ENCODE measurements around the gene SLC25A34.

DNA sequence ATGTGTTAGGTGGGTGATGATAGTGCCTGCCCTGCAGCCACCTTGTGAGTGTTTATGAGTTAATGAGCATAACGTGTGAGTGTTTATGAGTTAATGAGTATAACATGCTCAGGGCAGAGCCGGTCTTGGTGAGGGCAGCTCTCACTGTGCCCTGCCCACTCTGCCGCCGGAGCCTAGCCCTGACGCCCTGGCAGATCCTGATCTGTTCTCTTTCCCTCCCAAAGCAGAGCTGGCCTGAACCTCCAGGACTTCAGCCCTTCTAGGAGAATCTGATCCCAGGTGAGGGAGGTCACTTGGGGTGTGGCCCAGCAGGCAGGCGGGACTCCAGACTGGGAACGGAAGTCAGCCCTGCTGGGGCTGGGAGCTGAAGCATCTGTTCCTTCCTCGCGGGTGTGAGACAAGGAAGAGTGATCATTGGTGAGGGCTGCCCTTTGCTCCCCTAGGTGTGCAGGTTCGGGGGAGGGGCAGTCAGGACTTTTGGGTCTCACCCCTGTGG, 28.3 kb downstream of the SLC25A34 start:
- TF ChIP-seq, protein P1, sequence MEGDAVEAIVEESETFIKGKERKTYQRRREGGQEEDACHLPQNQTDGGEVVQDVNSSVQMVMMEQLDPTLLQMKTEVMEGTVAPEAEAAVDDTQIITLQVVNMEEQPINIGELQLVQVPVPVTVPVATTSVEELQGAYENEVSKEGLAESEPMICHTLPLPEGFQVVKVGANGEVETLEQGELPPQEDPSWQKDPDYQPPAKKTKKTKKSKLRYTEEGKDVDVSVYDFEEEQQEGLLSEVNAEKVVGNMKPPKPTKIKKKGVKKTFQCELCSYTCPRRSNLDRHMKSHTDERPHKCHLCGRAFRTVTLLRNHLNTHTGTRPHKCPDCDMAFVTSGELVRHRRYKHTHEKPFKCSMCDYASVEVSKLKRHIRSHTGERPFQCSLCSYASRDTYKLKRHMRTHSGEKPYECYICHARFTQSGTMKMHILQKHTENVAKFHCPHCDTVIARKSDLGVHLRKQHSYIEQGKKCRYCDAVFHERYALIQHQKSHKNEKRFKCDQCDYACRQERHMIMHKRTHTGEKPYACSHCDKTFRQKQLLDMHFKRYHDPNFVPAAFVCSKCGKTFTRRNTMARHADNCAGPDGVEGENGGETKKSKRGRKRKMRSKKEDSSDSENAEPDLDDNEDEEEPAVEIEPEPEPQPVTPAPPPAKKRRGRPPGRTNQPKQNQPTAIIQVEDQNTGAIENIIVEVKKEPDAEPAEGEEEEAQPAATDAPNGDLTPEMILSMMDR (IDR thresholded peaks at IDR 0.05 in 4 of 5, conservative IDR thresholded peaks at IDR 0.05 in 1 of 5): no peak
- no peak for TF ChIP-seq POLR2A (IDR thresholded peaks at IDR 0.05)

All from gastrocnemius medialis (tissue), 4 donors.